ENCODE data around the gene CKAP5. TPM values are rescaled to one million over a fixed set of nuclear protein-coding genes. Genes with fewer than 3 reads are reported as not detected.
A peak's percentile ranks its signal among the peaks of the same experiment; 100 is the strongest.

CKAP5 gene
- total RNA-seq, 4 donors from 2014 or later: 29.3 to 36.2 (median 31.3) TPM

DNA sequence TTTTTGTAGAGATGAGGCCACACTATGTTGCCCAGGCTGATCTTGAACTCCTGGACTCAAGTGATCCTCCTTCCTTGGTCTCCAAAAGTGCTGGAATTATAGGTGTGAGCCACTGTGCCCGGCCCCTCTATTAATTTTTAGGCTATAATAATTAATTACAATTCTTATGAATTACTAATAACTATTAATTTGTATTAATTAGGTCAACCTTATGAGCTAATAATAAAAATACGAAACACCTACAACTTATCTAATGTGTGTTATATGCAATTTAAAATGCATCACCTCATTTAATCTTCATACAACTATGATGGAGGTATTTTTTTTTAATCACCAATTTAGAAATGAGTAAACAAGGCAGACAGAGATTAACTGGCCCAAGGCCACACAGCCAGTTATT is 46.0 kb upstream of the CKAP5 start:
- intact Hi-C loops (cut with DNase I; ENCODE audit: low total_unique reads): no loop called here

GRCh38 chr11:46890665-46891064 is 44.6 kb upstream of the CKAP5 start:
- intact Hi-C loops (cut with DNase I; ENCODE audit: low total_unique reads): loop anchor here (2.0 kb wide), 1 partner anchor 270 kb away; no protein-coding TSS in a partner anchor
- no peak for TF ChIP-seq POLR2A (IDR thresholded peaks at IDR 0.05)
- TF ChIP-seq CTCF (IDR thresholded peaks at IDR 0.05): no peak
- no peak overlapping the region for H3K4me3 ChIP-seq (ENCODE audit: low read depth, poor library complexity, severe bottlenecking)
- no peak for DNase-seq (ENCODE audit: low spot score in 2 of 2)
- 94 to 98% methylated on average over 2 of the region's 2 CpGs for WGBS, 2 donors

More for the DNA sequence above, 46.0 kb upstream of the CKAP5 start:
- DNase-seq (ENCODE audit: low spot score in 2 of 2): no peak
- H3K4me3 ChIP-seq (ENCODE audit: low read depth, poor library complexity, severe bottlenecking): no peak overlapping the region
- 94 to 95% methylated on average over 2 of the region's 2 CpGs for WGBS, 2 donors
- TF ChIP-seq POLR2A (IDR thresholded peaks at IDR 0.05) (no peak), CTCF (IDR thresholded peaks at IDR 0.05) (no peak)

- 63 to 65% methylated on average over 23 of the region's 23 CpGs for WGBS, 2 donors
- no peak for TF ChIP-seq POLR2A (IDR thresholded peaks at IDR 0.05)
- TF ChIP-seq CTCF (IDR thresholded peaks at IDR 0.05): peak in 1 of 3 donors; percentile 81
- intact Hi-C loops (cut with DNase I; ENCODE audit: low total_unique reads): loop anchor here (2.0 kb wide), 1 partner anchor 271 kb away; no protein-coding TSS in a partner anchor
- H3K4me3 ChIP-seq (ENCODE audit: low read depth, poor library complexity, severe bottlenecking): no peak overlapping the region
- DNase-seq (ENCODE audit: low spot score in 2 of 2): peak; percentile 84 to 91
These were observed 43.8 kb upstream of the CKAP5 start for GRCh38 chr11:46889689-46890475.

DNA sequence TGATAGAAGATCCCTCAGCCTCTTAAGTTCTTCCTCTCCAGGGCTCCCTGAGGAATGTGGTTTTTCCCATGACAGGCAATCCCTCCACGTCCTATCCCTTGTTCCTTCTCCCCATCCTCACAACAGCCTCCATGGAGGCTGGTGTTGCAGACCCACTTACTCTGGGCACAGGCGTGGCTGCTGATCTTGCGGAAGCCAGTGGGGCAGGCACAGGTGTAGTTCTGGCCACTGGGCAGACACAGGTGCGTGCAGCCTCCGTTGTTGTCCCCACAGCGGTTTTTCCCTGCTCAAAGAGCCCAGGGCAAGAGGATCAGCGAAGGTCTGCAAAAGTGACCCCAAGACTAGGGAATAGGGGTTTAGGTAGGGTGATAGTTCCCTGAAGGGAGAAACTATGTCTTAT is 43.2 kb upstream of the CKAP5 start:
- WGBS, 2 donors: 84 to 85% methylated on average over 7 of the region's 7 CpGs
- intact Hi-C loops (cut with DNase I; ENCODE audit: low total_unique reads): no loop called here
- TF ChIP-seq CTCF (IDR thresholded peaks at IDR 0.05) (no peak), POLR2A (IDR thresholded peaks at IDR 0.05) (no peak)
- no peak for DNase-seq (ENCODE audit: low spot score in 2 of 2)
- no peak overlapping the region for H3K4me3 ChIP-seq (ENCODE audit: low read depth, poor library complexity, severe bottlenecking)

- no peak for DNase-seq (ENCODE audit: low spot score in 2 of 2)
- WGBS, 2 donors: 81 to 83% methylated on average over 5 of the region's 5 CpGs
- TF ChIP-seq POLR2A (IDR thresholded peaks at IDR 0.05) (no peak), CTCF (IDR thresholded peaks at IDR 0.05) (no peak)
- H3K4me3 ChIP-seq (ENCODE audit: low read depth, poor library complexity, severe bottlenecking): no peak overlapping the region
- intact Hi-C loops (cut with DNase I; ENCODE audit: low total_unique reads): no loop called here
These were observed 42.6 kb upstream of the CKAP5 start for GRCh38 chr11:46888636-46889035.

Measured in lower leg skin (tissue), 4 donors.